Activated T-cell treated with anti-CD3 and anti-CD28 coated beads, Interleukin-2, amount 50 U/mL, for 24 hours (primary cell): ENCODE measurements around the gene ADGRV1.

Experiments
- DNase-seq: peaks from one replicate; pipeline ENCODE4 v3.0.0-alpha.2; 2020
- H3K27ac Mint-ChIP-seq: 2 replicates; pipeline ENCODE4 v1.8.0; 2020; ENCODE audit warnings: mild to moderate bottlenecking, mixed read lengths
- H3K27me3 Mint-ChIP-seq: 2 replicates; pipeline ENCODE4 v1.8.0; 2020; ENCODE audit warnings: mixed read lengths
- H3K36me3 Mint-ChIP-seq: 2 replicates; pipeline ENCODE4 v1.8.0; 2020; ENCODE audit warnings: low read depth, mixed read lengths
- H3K4me1 Mint-ChIP-seq: 2 replicates; pipeline ENCODE4 v1.8.0; 2020; ENCODE audit warnings: low read depth, mixed read lengths
- H3K4me3 Mint-ChIP-seq: 2 replicates; pipeline ENCODE4 v1.8.0; 2020; ENCODE audit warnings: mild to moderate bottlenecking, moderate library complexity, mixed read lengths
- H3K9me3 Mint-ChIP-seq: 2 replicates; pipeline ENCODE4 v1.8.0; 2020; ENCODE audit warnings: mixed read lengths

The ADGRV1 gene

DNA sequence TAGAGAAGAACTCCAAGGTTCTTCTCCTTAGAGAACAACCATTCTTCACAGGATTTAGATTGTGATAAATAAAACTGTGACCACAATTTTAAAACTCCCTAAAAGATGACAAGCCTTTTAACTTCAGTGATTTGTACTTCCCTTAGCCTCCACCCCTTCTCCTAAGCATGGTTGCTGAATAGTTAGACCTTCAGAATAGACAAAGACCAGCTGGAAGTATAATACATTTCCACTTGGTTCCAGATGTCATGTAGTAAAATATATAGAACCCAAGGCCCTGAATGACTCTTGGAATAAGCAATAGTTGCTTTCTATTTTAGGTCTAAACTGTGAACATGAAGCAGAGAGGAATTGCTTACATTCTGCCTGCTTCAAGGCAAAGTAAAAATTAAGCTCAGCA, 615.8 kb downstream of the ADGRV1 start:
- H3K4me3 Mint-ChIP-seq: no peak overlapping the region
- H3K27me3 Mint-ChIP-seq: peaks cover 6% of the 10 kb centered on the region
- no peaks in the 10 kb centered on the region for H3K9me3 Mint-ChIP-seq

DNA sequence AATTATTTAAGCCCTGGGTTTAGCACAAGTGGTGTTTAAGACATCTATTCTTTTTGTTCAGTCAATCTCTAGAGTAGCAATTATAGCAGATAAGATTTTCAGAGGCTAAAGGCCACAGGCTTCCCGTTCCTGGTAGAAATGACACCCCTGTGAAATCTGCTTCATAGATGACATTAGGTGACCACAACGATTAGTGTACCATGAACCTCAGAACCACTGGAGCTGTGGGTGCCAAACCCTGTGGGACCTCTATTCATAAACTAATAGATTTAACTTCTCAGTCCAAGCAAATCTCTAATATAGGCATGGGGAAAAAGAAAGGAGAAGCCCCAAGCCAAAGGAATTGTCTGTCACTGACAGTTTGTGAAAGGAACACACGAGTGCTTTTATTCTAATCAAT, 617.1 kb downstream of the ADGRV1 start:
- Mint-ChIP-seq H3K4me1 (peaks cover 11% of the 10 kb centered on the region), H3K27ac (no peak overlapping the region), H3K36me3 (no peaks in the 10 kb centered on the region), H3K27me3 (peaks cover 6% of the 10 kb centered on the region), H3K4me3 (no peak overlapping the region), H3K9me3 (no peaks in the 10 kb centered on the region)
- DNase-seq: no peak

More for the DNA sequence above, 615.8 kb downstream of the ADGRV1 start:
- H3K36me3 Mint-ChIP-seq: no peaks in the 10 kb centered on the region
- H3K4me1 Mint-ChIP-seq: peaks cover 23% of the 10 kb centered on the region
- DNase-seq: no peak
- H3K27ac Mint-ChIP-seq: no peak overlapping the region

GRCh38 chr5:91176288-91177016, 617.9 kb downstream of the ADGRV1 start:
- no peak for DNase-seq
- Mint-ChIP-seq H3K4me1 (peaks cover 9% of the 10 kb centered on the region), H3K27ac (no peak overlapping the region), H3K27me3 (peaks cover 6% of the 10 kb centered on the region), H3K4me3 (no peak overlapping the region), H3K9me3 (no peaks in the 10 kb centered on the region), H3K36me3 (no peaks in the 10 kb centered on the region)

DNA sequence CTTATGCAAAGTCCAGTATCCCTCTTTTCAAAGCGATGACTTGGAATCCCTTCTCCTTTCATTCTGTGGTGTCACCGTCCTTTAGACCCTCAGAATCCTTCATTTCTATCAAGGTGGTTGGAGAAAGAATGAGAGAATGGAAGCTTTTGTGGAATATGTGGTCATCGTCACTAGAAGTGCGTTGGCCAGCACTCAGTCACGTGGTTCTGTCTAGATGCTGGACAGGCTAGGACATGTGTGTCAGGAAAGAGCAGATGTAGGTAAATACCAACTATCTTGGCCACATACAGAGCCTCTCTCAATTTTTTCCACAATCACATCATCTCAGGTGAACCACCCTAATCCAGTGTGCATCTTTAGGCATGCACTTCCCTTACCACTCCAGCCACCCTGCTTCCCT, 618.5 kb downstream of the ADGRV1 start:
- Mint-ChIP-seq H3K27me3 (peaks cover 3% of the 10 kb centered on the region), H3K4me1 (peaks cover 9% of the 10 kb centered on the region), H3K36me3 (no peaks in the 10 kb centered on the region), H3K27ac (no peak overlapping the region), H3K4me3 (no peak overlapping the region), H3K9me3 (no peaks in the 10 kb centered on the region)
- no peak for DNase-seq

DNA sequence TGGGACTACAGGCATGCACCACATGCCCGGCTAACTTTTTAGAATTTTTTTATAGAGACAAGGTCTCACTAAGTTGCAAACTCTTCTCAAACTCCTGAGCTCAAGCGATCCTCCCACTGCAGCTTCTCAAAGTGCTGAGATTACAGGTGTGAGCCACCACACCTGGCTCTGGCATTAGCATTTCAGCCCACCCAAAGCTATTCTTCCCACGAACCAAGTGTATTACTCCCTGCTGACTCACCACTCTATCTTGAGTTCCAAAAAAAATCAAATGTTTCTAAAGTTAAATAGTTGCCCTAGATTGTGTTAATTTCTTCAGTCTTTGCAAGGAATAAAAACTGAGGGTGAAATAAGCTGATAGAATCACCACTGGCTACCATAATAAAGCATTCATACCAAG, 619.0 kb downstream of the ADGRV1 start:
- Mint-ChIP-seq H3K27me3 (peaks cover 3% of the 10 kb centered on the region), H3K36me3 (no peaks in the 10 kb centered on the region), H3K9me3 (no peaks in the 10 kb centered on the region), H3K4me3 (no peak overlapping the region), H3K4me1 (peaks cover 9% of the 10 kb centered on the region), H3K27ac (no peak overlapping the region)
- DNase-seq: no peak

GRCh38 chr5:91178461-91178860, 619.9 kb downstream of the ADGRV1 start:
- Mint-ChIP-seq H3K27me3 (peaks cover 3% of the 10 kb centered on the region), H3K27ac (no peak overlapping the region), H3K36me3 (no peaks in the 10 kb centered on the region), H3K9me3 (no peaks in the 10 kb centered on the region), H3K4me3 (no peak overlapping the region), H3K4me1 (peaks cover 10% of the 10 kb centered on the region)
- no peak for DNase-seq

GRCh38 chr5:91179018-91179417, 620.4 kb downstream of the ADGRV1 start:
- no peak overlapping the region for H3K27ac Mint-ChIP-seq
- H3K4me1 Mint-ChIP-seq: peaks cover 14% of the 10 kb centered on the region
- H3K36me3 Mint-ChIP-seq: no peaks in the 10 kb centered on the region
- DNase-seq: no peak
- H3K27me3 Mint-ChIP-seq: peaks cover 3% of the 10 kb centered on the region
- H3K9me3 Mint-ChIP-seq: no peaks in the 10 kb centered on the region
- H3K4me3 Mint-ChIP-seq: no peak overlapping the region

GRCh38 chr5:91180506-91180905, 621.9 kb downstream of the ADGRV1 start:
- DNase-seq: no peak
- H3K4me3 Mint-ChIP-seq: no peak overlapping the region
- H3K27ac Mint-ChIP-seq: no peak overlapping the region
- H3K36me3 Mint-ChIP-seq: no peaks in the 10 kb centered on the region
- H3K4me1 Mint-ChIP-seq: peaks cover 14% of the 10 kb centered on the region
- H3K9me3 Mint-ChIP-seq: no peaks in the 10 kb centered on the region
- H3K27me3 Mint-ChIP-seq: peaks cover 5% of the 10 kb centered on the region

DNA sequence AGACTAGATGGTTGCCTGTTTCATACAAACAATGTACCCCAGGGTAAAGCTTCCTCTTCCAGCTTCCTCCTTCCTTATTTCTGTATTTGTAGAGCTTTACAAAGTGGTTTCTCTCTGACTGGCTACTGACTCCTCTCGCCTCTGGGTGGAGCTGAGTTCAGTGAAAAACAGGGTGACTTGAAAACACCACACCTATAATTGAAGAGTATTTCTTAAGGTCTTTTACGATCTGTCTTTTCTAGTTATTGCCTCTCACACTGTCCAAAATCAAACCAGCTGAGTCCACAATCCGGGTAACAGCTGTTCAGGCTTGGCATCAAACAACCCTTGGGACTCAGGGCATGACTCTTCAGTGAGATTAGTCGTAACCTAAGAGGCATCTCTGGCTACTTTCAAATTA, 624.2 kb downstream of the ADGRV1 start:
- H3K4me3 Mint-ChIP-seq: no peak overlapping the region
- H3K9me3 Mint-ChIP-seq: no peaks in the 10 kb centered on the region
- H3K27ac Mint-ChIP-seq: no peak overlapping the region
- H3K27me3 Mint-ChIP-seq: peaks cover 20% of the 10 kb centered on the region
- DNase-seq: no peak
- no peaks in the 10 kb centered on the region for H3K36me3 Mint-ChIP-seq
- peaks cover 12% of the 10 kb centered on the region for H3K4me1 Mint-ChIP-seq

GRCh38 chr5:91183743-91184142, 625.1 kb downstream of the ADGRV1 start:
- H3K9me3 Mint-ChIP-seq: no peaks in the 10 kb centered on the region
- H3K4me1 Mint-ChIP-seq: peaks cover 5% of the 10 kb centered on the region
- H3K4me3 Mint-ChIP-seq: no peak overlapping the region
- no peak for DNase-seq
- H3K27me3 Mint-ChIP-seq: peaks cover 20% of the 10 kb centered on the region
- H3K27ac Mint-ChIP-seq: no peak overlapping the region
- H3K36me3 Mint-ChIP-seq: no peaks in the 10 kb centered on the region

DNA sequence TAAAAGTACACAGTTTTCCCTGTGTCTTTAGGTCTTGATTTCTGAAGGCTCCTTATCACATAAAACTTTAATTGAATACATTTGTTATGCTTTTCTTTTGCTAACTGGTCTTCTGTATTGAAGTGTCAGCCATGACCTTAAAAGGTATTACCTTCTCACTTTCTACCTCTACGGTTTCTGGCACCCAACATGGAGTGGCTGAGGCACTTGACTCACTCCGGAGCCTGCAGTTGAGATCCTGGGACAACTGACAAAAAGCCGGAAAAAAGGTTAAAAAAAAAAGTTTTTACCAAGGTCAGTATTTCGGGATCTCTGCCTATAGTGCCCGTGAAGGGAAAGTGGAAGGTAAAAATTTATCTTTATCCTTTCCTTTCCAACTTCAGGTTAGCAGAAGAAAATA, 627.5 kb downstream of the ADGRV1 start:
- Mint-ChIP-seq H3K27ac (no peak overlapping the region), H3K4me3 (no peak overlapping the region), H3K27me3 (peaks cover 20% of the 10 kb centered on the region)

DNA sequence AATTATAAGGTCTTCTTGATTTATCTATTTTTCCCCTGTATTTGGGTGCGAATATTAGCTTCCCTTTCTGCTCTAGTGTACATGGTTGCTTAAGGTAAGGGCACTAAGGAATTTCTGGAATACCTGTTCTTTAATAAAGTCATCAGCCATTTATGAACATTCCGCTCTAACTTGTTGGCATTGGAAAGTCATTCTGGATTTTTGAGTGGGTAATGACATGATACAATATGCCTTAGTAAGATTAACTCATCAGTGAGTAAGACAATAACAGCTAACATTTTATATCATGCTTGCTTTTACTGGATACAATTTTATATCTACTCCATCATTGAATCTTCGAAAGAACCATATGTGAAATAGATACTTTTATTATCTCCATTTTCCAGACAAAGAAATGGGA, 628.4 kb downstream of the ADGRV1 start:
- H3K36me3 Mint-ChIP-seq: no peaks in the 10 kb centered on the region
- peaks cover 13% of the 10 kb centered on the region for H3K4me1 Mint-ChIP-seq
- H3K27ac Mint-ChIP-seq: no peak overlapping the region
- H3K27me3 Mint-ChIP-seq: peaks cover 20% of the 10 kb centered on the region
- no peak for DNase-seq
- no peak overlapping the region for H3K4me3 Mint-ChIP-seq
- no peaks in the 10 kb centered on the region for H3K9me3 Mint-ChIP-seq

More for the DNA sequence above, 627.5 kb downstream of the ADGRV1 start:
- DNase-seq: no peak
- Mint-ChIP-seq H3K4me1 (peaks cover 13% of the 10 kb centered on the region), H3K9me3 (no peaks in the 10 kb centered on the region), H3K36me3 (no peaks in the 10 kb centered on the region)

- Mint-ChIP-seq H3K4me1 (peaks cover 9% of the 10 kb centered on the region), H3K27me3 (peaks cover 20% of the 10 kb centered on the region), H3K4me3 (no peak overlapping the region)
Measured at GRCh38 chr5:91188755-91189154, 630.2 kb downstream of the ADGRV1 start.

DNA sequence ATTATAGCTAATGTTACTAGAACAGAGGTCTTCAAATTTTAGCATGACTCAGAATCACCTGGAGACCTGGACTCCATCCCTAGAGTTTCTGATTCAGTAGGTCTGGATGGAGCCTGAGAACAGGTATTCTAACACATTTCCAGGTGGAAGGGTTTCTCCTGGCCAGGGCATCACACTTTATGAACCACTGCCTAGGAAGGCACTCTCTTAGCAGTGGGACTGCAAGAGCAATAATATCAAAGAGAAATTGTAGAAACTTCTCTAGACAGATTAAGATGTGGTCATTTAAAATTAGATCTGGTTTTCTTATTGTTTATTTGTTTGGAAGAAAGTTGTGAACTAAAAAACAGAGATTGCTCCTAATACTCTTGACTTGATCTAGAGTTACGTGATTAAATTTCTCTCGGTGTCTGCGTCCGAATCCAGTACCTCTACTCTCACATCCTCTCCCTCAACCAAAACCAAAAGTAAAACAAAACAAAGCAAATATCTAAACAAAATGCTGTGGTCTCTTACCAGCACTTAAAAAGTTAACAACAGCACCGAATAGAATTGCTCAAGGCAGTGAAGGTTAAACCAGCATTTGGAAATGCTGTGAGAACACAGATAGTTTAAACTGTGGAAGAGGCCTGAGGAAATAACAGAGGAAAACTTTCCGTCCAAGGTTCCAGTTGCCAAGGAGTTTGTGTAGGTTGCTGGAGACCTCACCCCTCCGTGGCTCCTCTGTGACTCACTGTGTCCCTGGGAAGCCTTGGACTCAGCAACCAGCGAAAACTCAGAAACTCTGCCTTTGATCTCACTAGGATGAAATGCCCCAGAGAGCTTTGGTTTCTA, 631.1 kb downstream of the ADGRV1 start:
- no peaks in the 10 kb centered on the region for H3K9me3 Mint-ChIP-seq
- peaks cover 20% of the 10 kb centered on the region for H3K27me3 Mint-ChIP-seq
- peaks cover 7% of the 10 kb centered on the region for H3K4me1 Mint-ChIP-seq
- no peaks in the 10 kb centered on the region for H3K36me3 Mint-ChIP-seq
- H3K4me3 Mint-ChIP-seq: no peak overlapping the region
- no peak overlapping the region for H3K27ac Mint-ChIP-seq
- no peak for DNase-seq

More at GRCh38 chr5:91188755-91189154, 630.2 kb downstream of the ADGRV1 start:
- DNase-seq: no peak
- Mint-ChIP-seq H3K36me3 (no peaks in the 10 kb centered on the region), H3K27ac (no peak overlapping the region), H3K9me3 (no peaks in the 10 kb centered on the region)

DNA sequence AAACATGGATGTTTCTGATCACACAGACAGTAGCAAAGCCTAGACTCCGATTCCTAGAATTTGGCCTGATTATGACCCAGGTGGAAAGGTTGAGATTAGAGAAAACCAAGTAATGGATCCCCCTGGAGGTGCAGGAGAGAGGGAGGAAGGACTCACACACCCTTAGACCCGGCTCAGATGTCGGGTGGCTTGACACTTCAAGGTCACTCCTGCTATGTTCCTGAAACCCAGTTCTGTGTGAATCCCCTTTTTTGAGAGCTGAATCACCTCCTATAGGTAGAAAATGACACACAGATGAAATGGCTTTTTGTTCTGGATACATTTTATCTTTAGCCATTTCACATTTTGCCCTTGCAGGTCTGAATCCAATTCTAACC, 631.7 kb downstream of the ADGRV1 start:
- H3K36me3 Mint-ChIP-seq: no peaks in the 10 kb centered on the region
- no peaks in the 10 kb centered on the region for H3K9me3 Mint-ChIP-seq
- no peak for DNase-seq
- no peak overlapping the region for H3K4me3 Mint-ChIP-seq
- H3K4me1 Mint-ChIP-seq: peaks cover 7% of the 10 kb centered on the region
- H3K27me3 Mint-ChIP-seq: peaks cover 20% of the 10 kb centered on the region
- no peak overlapping the region for H3K27ac Mint-ChIP-seq
